HEK293 (cell line): Measurements from ENCODE around the gene WASF2.

Experiments used
- CTCF ChIA-PET: fragments of 350-600 bp; formaldehyde crosslinking; extraction: SDS; loops from one replicate; lab custom pipeline; 2021; ENCODE audit warnings: antibody characterized with exemption; lab: Yijun Ruan, JAX
- POLR2A ChIA-PET: fragments of 300-600 bp; formaldehyde crosslinking; extraction: SDS; loops from one replicate; lab custom pipeline; 2020; ENCODE audit warnings: antibody characterized with exemption, inconsistent platforms; lab: Yijun Ruan, JAX
- H3K27ac ChIP-seq: fragments of 200-500 bp; sonication (Bioruptor generic); 2 replicates; pipeline ENCODE4 v1.5.1; 2014; ENCODE audit warnings: low read depth, low read length, control low read depth, inconsistent platforms; ENCODE audit errors: extremely low read depth
- H3K36me3 ChIP-seq, 2 experiments: fragments of 200-500 bp in 1 of 2; sonication (Bioruptor generic) in 1 of 2; 1 replicate in 1 of 2; 2 replicates in 1 of 2; pipeline ENCODE4 v1.5.1; 2014 to 2017; ENCODE audit warnings: inconsistent platforms in 2 of 2, low read length in 2 of 2; ENCODE audit not compliant: control insufficient read depth in 2 of 2, insufficient read depth in 1 of 2
- H3K4me1 ChIP-seq: fragments of 200-500 bp; sonication (Bioruptor generic); 2 replicates; pipeline ENCODE4 v1.5.1; 2014; ENCODE audit warnings: mild to moderate bottlenecking, low read length, inconsistent platforms; ENCODE audit not compliant: control insufficient read depth, insufficient read depth
- H3K4me3 ChIP-seq: 2 replicates; pipeline ENCODE4 v1.5.1; 2011; ENCODE audit warnings: low read depth, mild to moderate bottlenecking, control low read depth, low read length, moderate library complexity
- H3K9me3 ChIP-seq: fragments of 200-500 bp; sonication (Bioruptor generic); 2 replicates; pipeline ENCODE4 v1.5.1; 2014; ENCODE audit warnings: low read depth, low read length, inconsistent platforms; ENCODE audit not compliant: control insufficient read depth, insufficient read depth
- GLI4 ChIP-seq: fragments of 450-650 bp; formaldehyde crosslinking; IDR thresholded peaks from 2 replicates; pipeline ENCODE4 v1.5.1; 2016; ENCODE audit warnings: missing biosample characterization, missing genetic modification characterization
- TF ChIP-seq, protein P1 (sequence below): fragments of 450-650 bp; formaldehyde crosslinking; IDR thresholded peaks from 2 replicates; pipeline ENCODE4 v1.5.1; 2016; ENCODE audit warnings: missing biosample characterization, missing genetic modification characterization

WASF2 gene

GRCh38 chr1:27355683-27356082 is 134.3 kb downstream of the WASF2 start:
- Histone ChIP-seq H3K4me1 (no peaks in the 10 kb centered on the region), H3K36me3 (peaks cover 0 to 38% of the 10 kb centered on the region in 2 experiments; a peak in 1 of 3 replicates), H3K4me3 (no peak overlapping the region), H3K27ac (no peak overlapping the region), H3K9me3 (no peaks in the 10 kb centered on the region)
- CTCF ChIA-PET = interaction anchor here (0.6 to 7.8 kb wide), 12 partner anchors 10 to 741 kb away, joined by 3 to 84 read pairs (median 5); partner anchors contain the start of gene MAP3K6
- POLR2A ChIA-PET = interaction anchor here (4.4 kb wide), 1 partner anchor 11 kb away, joined by 23 read pairs; the partner anchor contains the start of gene MAP3K6
- TF ChIP-seq, protein P1, sequence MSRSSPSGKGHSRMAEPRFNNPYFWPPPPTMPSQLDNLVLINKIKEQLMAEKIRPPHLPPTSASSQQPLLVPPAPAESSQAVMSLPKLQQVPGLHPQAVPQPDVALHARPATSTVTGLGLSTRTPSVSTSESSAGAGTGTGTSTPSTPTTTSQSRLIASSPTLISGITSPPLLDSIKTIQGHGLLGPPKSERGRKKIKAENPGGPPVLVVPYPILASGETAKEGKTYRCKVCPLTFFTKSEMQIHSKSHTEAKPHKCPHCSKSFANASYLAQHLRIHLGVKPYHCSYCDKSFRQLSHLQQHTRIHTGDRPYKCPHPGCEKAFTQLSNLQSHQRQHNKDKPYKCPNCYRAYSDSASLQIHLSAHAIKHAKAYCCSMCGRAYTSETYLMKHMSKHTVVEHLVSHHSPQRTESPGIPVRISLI (tag by site-specific recombination) = no peak
- TF ChIP-seq GLI4 (tag by site-specific recombination) = no peak
